ENCODE data around the gene TPCN1.
A peak's percentile ranks its signal among the peaks of the same experiment; 100 is the strongest.

The TPCN1 gene

GRCh38 chr12:113244047-113244460 lies 22.8 kb downstream of the TPCN1 start:
- H3K36me3 ChIP-seq: no peaks in the 10 kb centered on the region
- no peak for DNase-seq
- H3K4me3 ChIP-seq (ENCODE audit: low read depth, low read length): no peak overlapping the region
- TF ChIP-seq CTCF (IDR thresholded peaks at IDR 0.05; ENCODE audit: low read depth, low read length): no peak
- H3K27ac ChIP-seq: no peak overlapping the region
- no peaks in the 10 kb centered on the region for H3K9me3 ChIP-seq (ENCODE audit: severe bottlenecking)
- no peaks in the 10 kb centered on the region for H3K27me3 ChIP-seq (ENCODE audit: insufficient read depth, low read depth, severe bottlenecking)

- Histone ChIP-seq H3K27ac (no peak overlapping the region), H3K4me3 (ENCODE audit: low read depth, low read length) (no peak overlapping the region)
- TF ChIP-seq CTCF (IDR thresholded peaks at IDR 0.05; ENCODE audit: low read depth, low read length): no peak
Measured at GRCh38 chr12:113244478-113244958, 23.3 kb downstream of the TPCN1 start.

GRCh38 chr12:113245695-113246477 lies 24.6 kb downstream of the TPCN1 start:
- no peak overlapping the region for H3K27ac ChIP-seq
- no peaks in the 10 kb centered on the region for H3K27me3 ChIP-seq (ENCODE audit: insufficient read depth, low read depth, severe bottlenecking)
- no peaks in the 10 kb centered on the region for H3K9me3 ChIP-seq (ENCODE audit: severe bottlenecking)
- DNase-seq: no peak
- TF ChIP-seq CTCF (IDR thresholded peaks at IDR 0.05; ENCODE audit: low read depth, low read length): no peak
- H3K4me3 ChIP-seq (ENCODE audit: low read depth, low read length): no peak overlapping the region
- H3K36me3 ChIP-seq: no peaks in the 10 kb centered on the region

More at GRCh38 chr12:113244478-113244958, 23.3 kb downstream of the TPCN1 start:
- Histone ChIP-seq H3K9me3 (ENCODE audit: severe bottlenecking) (no peaks in the 10 kb centered on the region), H3K27me3 (ENCODE audit: insufficient read depth, low read depth, severe bottlenecking) (no peaks in the 10 kb centered on the region), H3K36me3 (no peaks in the 10 kb centered on the region)
- DNase-seq: no peak

GRCh38 chr12:113246478-113247122 lies 25.3 kb downstream of the TPCN1 start:
- DNase-seq: no peak
- Histone ChIP-seq H3K27me3 (ENCODE audit: insufficient read depth, low read depth, severe bottlenecking) (no peaks in the 10 kb centered on the region), H3K27ac (no peak overlapping the region), H3K36me3 (no peaks in the 10 kb centered on the region), H3K4me3 (ENCODE audit: low read depth, low read length) (no peak overlapping the region), H3K9me3 (ENCODE audit: severe bottlenecking) (no peaks in the 10 kb centered on the region)
- TF ChIP-seq CTCF (IDR thresholded peaks at IDR 0.05; ENCODE audit: low read depth, low read length): no peak

GRCh38 chr12:113247123-113248050 lies 26.1 kb downstream of the TPCN1 start:
- no peaks in the 10 kb centered on the region for H3K9me3 ChIP-seq (ENCODE audit: severe bottlenecking)
- peak; percentile 22 for DNase-seq
- no peak for TF ChIP-seq CTCF (IDR thresholded peaks at IDR 0.05; ENCODE audit: low read depth, low read length)
- no peak overlapping the region for H3K27ac ChIP-seq
- H3K27me3 ChIP-seq (ENCODE audit: insufficient read depth, low read depth, severe bottlenecking): no peaks in the 10 kb centered on the region
- no peaks in the 10 kb centered on the region for H3K36me3 ChIP-seq
- no peak overlapping the region for H3K4me3 ChIP-seq (ENCODE audit: low read depth, low read length)

Measured in WERI-Rb-1 (cell line).